Measurements from ENCODE around the gene ACACA. TPM values are rescaled to one million over a fixed set of nuclear protein-coding genes. Genes with fewer than 3 reads are reported as not detected.

ACACA gene
- total RNA-seq, 2 donors from 2014 or later: 28.1 to 49.6 TPM

DNA sequence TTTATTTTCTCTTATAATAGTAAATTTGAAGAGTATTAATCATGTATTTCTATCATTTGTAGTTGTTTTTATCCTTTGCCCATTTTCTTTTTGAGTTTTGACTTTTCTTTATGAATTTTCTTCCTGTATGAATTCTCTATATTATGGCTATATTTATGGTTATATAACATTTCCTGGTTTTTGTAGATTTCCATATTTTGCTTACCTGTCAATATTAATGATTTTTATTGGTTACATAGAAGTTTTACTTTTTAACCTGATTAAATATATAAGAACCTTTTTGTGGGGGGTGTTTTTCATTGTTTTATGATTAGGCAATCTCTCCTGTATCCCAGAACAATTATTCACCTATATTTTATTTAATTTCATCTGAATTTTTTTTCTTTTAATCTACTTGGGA, 364.7 kb downstream of the ACACA start:
- intact Hi-C loops (cut with DNase I): no loop called here
- ATAC-seq: no peak
- DNase-seq: no peak

DNA sequence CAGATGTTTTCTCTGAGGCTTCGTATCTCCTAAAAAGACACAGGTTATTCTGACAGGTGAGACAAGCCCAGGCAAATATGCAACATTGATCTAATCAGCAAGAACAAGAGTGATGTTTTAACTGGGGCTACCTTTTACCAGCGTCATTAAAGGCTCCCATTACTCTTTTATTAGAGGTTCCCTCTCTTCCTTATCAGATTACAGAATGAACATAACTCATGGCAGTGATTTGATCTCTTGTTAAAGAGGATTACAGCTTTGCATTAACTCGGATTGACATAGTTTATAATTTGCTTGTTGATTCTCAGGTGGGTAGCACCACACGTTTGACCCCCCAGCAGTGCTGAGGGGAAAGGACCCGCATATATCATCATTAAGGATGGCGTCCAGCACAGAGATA, 367.4 kb downstream of the ACACA start:
- ATAC-seq (no peak), DNase-seq (no peak)
- intact Hi-C loops (cut with DNase I): no loop called here

DNA sequence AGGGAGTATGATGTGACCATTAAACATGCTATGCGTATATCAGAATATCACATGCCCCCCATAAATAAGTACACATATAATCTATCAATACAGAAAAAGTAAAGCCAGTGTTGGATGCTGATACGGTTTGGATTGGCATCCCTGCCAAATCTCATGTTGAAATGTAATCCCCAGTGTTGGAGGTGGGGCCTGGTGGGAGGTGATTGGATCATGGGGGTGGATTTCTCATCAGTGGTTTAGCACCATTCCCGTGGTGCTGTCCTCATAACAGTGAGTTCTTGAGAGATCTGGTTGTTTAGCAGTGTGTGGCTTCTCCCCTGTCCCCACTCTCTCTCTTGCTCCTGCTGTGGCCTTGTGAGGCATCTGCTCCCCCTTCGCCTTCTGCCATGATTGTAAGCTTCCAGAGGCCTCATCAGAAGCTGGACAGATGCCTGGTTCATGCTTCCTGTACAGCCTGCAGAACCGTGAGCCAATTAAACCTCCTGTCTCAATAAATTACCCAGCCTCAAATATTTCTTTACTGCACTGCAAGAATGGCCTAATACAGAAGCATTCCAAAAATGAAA, 369.0 kb downstream of the ACACA start:
- no peak for ATAC-seq
- intact Hi-C loops (cut with DNase I): no loop called here

More for the DNA sequence above, 369.0 kb downstream of the ACACA start:
- no peak for DNase-seq

Other genes with a start within 250 kb of the ACACA start
- not detected for gene C17orf78, start 30.9 kb downstream of the ACACA start, total RNA-seq
- 10 to 100 TPM; 13.5 to 18.9 TPM for gene TADA2A, start 50 bp upstream of the ACACA start, total RNA-seq
- gene DUSP14, start 83.1 kb upstream of the ACACA start, total RNA-seq: 10 to 100 TPM; 18.7 to 19.1 TPM
- 10 to 100 TPM; 25.2 to 32.0 TPM for gene SYNRG, start 202.6 kb upstream of the ACACA start, total RNA-seq
- 10 to 100 TPM; 13.5 to 16.3 TPM for gene DDX52, start 236.6 kb upstream of the ACACA start, total RNA-seq